SK-N-MC (cell line): ENCODE results near the gene ACOX3.

Source experiments
- DNase-seq: peaks from one replicate; pipeline ENCODE4 v3.0.0-alpha.2; 2011; ENCODE audit warnings: low read depth, low spot score
- H3K27ac ChIP-seq: fragments of 200-600 bp; sonication (generic); 2 replicates; pipeline ENCODE4 v1.5.1; 2016; ENCODE audit warnings: mixed run types
- H3K36me3 ChIP-seq: fragments of 200-600 bp; sonication (generic); 2 replicates; pipeline ENCODE4 v1.6.1; 2017; ENCODE audit warnings: antibody characterized with exemption, low read length, mixed read lengths; ENCODE audit not compliant: insufficient read depth
- H3K4me3 ChIP-seq: fragments of 200-600 bp; sonication (generic); 2 replicates; pipeline ENCODE4 v1.5.1; 2016
- H3K9ac ChIP-seq: fragments of 200-600 bp; sonication (generic); 2 replicates; pipeline ENCODE4 v1.8.0; 2017; ENCODE audit warnings: mixed run types, mixed read lengths; ENCODE audit not compliant: insufficient read length
- H3K9me3 ChIP-seq: fragments of 200-600 bp; sonication (generic); 2 replicates; pipeline ENCODE4 v1.6.1; 2017; ENCODE audit warnings: low read depth, mild to moderate bottlenecking, antibody characterized with exemption, low read length, moderate library complexity, mixed read lengths
- EZH2 ChIP-seq: fragments of 200-600 bp; sonication (generic); IDR thresholded peaks from one replicate; pipeline ENCODE4 v1.6.1; 2017; ENCODE audit warnings: antibody characterized with exemption
- FOXP2 ChIP-seq: optimal IDR thresholded peaks from 2 replicates; pipeline ENCODE3; 2011; ENCODE audit warnings: mild to moderate bottlenecking, moderate library complexity; ENCODE audit not compliant: insufficient read depth; ENCODE audit errors: extremely low read length, control extremely low read depth
- POLR2AphosphoS5 ChIP-seq: IDR thresholded peaks from 2 replicates; pipeline ENCODE4 v1.6.1; 2012; ENCODE audit warnings: mild to moderate bottlenecking, low read depth, low read length, borderline replicate concordance

ACOX3 gene

DNA sequence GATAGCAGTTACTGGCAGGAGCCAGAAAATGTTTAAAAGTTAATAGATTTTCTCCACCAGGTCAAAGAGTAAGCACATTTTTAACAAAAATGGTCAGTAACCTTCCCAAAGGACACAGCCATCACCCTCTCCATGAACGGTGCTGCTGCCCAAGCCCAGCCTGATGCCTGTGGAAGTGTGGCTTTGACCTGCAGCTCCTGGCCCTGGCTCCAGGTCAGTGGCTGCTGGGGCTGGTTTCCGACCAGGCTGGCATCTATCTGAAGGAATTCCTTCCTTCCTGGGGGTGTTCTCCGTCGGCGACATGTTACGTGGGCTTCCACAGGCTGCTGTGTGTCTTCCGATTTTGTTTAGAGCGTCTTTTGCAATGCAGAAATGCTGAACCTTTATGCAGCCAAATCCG is 61.7 kb downstream of the ACOX3 start:
- no peak overlapping the region for H3K4me3 ChIP-seq

DNA sequence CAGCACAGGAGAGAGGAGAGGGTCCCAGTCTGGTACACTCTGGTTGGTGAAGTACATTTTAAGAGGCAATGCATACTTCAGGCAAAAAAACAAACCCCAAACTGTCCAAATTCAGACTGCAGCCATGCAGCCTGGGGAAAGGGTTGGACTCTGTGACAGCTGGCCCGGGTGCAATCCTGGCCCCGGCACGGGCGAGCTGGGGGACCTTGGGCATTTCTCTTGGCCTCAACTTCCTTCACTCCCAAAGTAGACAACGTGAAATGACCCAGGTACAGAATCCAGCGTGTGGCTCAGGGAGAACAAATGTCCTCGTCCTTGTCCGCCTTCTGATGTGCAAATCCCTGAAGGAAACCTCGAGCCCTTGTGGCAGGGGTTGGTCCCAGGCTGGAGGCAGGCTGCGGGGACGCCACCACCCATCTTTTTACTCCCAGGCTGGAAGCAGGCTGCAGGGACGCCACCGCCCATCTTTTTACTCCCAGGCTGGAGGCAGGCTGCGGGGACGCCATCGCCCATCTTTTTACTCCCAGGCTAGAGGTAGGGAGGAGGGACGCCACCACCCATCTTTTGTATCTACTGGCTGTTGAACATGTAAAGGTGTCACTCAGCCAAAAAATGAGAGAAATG is 62.3 kb downstream of the ACOX3 start:
- TF ChIP-seq FOXP2 (no peak), EZH2 (no peak), POLR2AphosphoS5 (no peak)
- Histone ChIP-seq H3K36me3 (no peaks in the 10 kb centered on the region), H3K9me3 (no peaks in the 10 kb centered on the region), H3K27ac (no peak overlapping the region), H3K9ac (no peak overlapping the region), H3K4me3 (no peak overlapping the region)
- DNase-seq = no peak

More for the DNA sequence above, 61.7 kb downstream of the ACOX3 start:
- no peak for DNase-seq
- H3K36me3 ChIP-seq = no peaks in the 10 kb centered on the region
- no peaks in the 10 kb centered on the region for H3K9me3 ChIP-seq
- TF ChIP-seq FOXP2 (no peak), POLR2AphosphoS5 (no peak), EZH2 (no peak)
- H3K9ac ChIP-seq = no peak overlapping the region
- H3K27ac ChIP-seq = no peak overlapping the region

DNA sequence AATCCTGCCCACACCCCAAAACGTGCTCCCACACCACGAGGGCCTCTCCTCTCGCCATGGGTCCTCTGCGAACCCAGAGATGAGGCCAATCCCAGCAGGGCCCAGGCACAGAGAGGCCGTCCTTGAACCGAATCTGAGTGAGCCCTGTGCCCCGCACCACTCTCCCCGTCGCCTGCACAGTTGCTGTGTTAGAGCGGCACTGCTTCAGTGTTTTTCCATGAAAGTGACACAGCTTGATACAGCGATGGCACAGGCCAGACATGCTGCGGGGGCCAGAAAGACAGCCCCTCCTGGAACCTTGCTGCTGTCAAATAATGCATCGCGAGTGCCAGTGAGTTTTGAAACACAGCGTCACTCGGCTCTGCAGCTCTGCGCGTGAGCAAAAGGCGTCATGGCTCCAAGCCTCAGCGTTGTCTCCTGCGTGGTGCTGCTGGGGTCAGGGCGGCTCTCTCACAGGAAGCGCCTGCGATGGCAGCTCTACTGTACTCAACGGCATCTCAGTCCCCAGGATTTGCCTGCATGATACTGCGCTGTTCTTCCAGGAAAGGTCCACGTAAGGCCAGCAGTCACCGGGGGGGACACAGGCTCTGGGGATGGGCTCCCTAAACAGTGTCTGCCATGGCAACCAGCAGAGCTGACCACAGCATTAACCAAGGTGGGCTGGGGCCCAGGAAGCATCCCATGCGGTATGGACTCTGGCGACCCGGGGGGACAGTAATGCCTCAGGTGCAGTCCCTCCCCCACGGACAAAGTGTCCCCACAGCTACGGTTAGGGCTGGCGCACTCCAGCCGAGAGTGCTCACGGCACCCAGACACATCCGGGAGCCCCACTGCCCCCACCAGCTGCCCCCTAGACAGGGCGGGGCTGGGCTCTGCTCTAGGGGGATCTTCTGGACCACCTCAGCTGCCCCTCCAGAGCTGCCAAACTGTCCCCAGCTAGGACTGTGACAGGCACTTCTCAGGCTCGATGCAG is 63.1 kb downstream of the ACOX3 start:
- no peak for TF ChIP-seq EZH2
- no peak for TF ChIP-seq POLR2AphosphoS5
- no peak for TF ChIP-seq FOXP2
- no peak overlapping the region for H3K9ac ChIP-seq

DNA sequence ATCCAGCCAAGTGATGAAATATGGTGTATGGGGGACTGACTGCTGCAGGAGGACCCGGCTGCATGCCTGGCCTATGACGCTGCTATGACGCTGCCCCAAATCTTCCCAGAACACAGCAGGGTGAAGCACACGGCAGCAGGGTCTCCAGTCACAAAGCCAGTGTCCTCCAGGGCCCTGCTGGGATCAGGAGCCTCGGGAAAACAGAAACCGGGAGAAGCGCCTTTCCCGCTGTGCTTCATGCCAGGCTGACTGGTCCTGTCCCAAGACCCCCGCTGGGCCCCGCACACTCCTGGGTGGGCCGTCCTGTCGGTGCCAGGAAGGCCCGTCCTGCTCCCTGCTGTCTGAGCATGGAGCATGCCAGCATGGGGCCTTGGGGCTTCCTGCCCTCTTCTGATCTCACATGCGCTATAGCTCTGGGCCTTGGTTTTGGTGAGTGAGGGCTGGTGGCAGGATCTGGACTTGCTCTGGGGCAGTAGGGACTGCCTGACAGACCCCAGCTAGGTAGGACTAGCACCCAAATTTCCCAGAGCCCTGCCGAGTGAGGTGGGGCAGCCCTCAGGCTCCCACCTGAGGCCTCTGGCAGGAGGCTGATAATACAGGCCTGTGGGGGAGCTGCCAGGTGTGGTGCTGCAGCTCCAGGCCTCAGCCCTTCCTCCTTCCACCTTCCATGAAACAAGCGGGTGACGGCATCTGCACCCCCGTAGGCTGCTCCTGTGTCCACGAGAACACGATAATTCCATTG is 64.0 kb downstream of the ACOX3 start:
- Histone ChIP-seq H3K27ac (no peak overlapping the region), H3K36me3 (no peaks in the 10 kb centered on the region), H3K9ac (no peak overlapping the region), H3K9me3 (no peaks in the 10 kb centered on the region), H3K4me3 (no peak overlapping the region)
- DNase-seq = no peak
- TF ChIP-seq POLR2AphosphoS5 = no peak
- TF ChIP-seq FOXP2 = no peak
- no peak for TF ChIP-seq EZH2

More for the DNA sequence above, 63.1 kb downstream of the ACOX3 start:
- no peaks in the 10 kb centered on the region for H3K9me3 ChIP-seq
- no peak overlapping the region for H3K27ac ChIP-seq
- no peak overlapping the region for H3K4me3 ChIP-seq
- no peak for DNase-seq
- H3K36me3 ChIP-seq = no peaks in the 10 kb centered on the region

DNA sequence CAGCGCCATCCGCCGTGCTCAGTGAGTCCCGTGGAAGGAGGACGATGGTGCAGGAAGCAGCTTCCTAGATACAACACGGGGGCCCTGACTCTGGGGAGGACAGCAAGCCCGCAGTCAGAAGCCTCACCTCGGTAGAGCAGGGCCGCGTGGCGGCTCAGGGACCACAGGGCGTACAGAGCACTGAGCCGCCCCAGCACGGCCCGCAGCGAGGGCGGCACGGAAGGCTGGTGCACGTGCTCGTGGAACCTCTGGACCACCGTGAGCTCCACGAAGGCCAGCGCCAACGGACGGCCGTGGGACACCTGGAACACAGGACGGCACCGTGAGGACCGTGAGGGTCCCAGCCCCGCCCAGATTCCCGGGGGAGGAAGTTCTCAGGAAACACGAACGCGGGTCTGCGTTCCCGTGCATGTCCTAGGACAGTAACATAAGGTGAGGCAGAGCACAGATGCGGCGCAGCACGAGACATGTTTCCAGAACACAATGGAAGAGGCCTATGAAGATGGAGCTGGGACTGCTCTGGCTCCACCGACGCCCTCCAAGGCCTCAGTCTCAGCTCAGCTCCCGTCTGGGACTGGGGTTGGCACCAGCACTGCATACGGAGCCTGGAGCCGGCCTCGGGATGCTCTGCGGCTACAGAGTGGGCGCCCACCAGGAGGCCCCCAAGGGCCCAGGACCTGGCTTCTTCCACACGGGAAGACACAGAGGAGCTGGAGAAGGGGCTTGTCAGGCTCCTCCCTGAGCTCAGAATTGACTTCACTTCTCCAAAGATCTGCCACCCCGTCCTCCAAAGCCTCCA is 65.5 kb downstream of the ACOX3 start:
- TF ChIP-seq POLR2AphosphoS5 (no peak), EZH2 (no peak), FOXP2 (no peak)
- Histone ChIP-seq H3K9me3 (no peaks in the 10 kb centered on the region), H3K9ac (no peak overlapping the region), H3K36me3 (no peaks in the 10 kb centered on the region), H3K4me3 (no peak overlapping the region), H3K27ac (no peak overlapping the region)
- DNase-seq = no peak

DNA sequence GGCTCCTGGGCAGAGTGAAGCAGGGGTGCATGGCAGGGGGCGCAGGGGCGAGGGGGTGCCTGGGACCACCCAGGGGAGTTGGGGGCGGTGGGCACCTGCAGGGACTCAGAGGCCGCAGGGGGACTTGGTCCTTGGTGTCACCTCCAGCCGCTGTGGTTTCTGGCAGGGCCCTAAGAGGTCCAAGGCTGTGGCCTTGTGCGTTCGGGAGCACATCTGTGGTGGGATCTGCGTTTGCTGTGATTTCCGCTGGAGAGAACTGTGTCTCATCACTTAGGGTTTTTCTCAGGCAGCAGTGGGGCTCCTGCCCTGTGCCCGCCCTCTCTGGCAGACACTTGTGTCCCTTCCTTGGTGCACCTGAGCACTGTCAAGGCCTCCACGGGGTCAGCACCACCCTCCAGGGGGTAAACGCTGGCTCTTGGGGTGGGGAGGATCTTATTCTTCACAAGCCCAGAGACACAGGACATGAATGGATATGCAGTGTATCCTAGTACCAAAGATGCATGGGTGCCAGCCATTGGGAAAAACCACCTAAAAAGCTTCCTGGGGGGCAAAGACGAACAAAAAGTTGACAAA is 66.5 kb downstream of the ACOX3 start:
- TF ChIP-seq EZH2 (no peak), POLR2AphosphoS5 (no peak), FOXP2 (no peak)
- Histone ChIP-seq H3K36me3 (no peaks in the 10 kb centered on the region), H3K9me3 (no peaks in the 10 kb centered on the region), H3K27ac (no peak overlapping the region), H3K4me3 (no peak overlapping the region), H3K9ac (no peak overlapping the region)
- no peak for DNase-seq

DNA sequence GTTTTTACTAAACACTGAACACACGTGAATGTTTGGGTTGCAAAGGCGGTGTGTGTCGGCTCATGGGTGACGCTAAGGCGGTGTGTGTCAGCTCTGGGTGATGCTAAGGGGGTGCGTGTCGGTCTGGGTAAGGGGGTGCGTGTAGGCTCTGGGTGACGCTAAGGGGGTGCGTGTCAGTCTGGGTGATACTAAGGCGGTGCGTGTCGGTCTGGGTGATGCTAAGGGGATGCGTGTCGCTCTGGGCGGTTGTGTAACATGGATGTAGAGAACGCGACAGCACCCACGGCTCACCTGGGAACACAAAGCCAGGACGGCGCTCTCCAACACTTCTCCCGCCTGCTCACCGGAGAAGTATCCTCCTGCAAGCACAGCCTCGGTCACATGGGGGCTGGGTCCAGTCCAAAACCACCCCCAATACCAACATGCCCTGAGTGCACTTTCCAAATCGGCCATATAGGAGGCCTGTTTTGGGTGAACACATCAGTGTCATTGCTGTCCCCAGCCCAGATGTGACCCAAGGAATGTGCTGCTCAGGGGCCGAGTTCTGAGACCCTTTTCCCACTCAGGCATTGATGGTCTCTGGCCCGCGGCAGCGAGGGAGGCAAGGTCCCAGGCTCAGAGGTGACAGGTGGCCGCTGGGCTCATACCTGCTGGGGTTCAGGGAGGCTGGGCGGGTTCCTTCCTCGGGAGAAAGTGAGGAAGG is 67.1 kb downstream of the ACOX3 start:
- H3K9me3 ChIP-seq = no peaks in the 10 kb centered on the region

More for the DNA sequence above, 67.1 kb downstream of the ACOX3 start:
- no peak overlapping the region for H3K27ac ChIP-seq
- no peak for DNase-seq
- H3K36me3 ChIP-seq = no peaks in the 10 kb centered on the region
- TF ChIP-seq EZH2 (no peak), POLR2AphosphoS5 (no peak), FOXP2 (no peak)
- no peak overlapping the region for H3K9ac ChIP-seq
- no peak overlapping the region for H3K4me3 ChIP-seq
